Sciatic nerve (tissue), 2 donors: ENCODE measurements around the gene NPIPA7. TPM values are rescaled to one million over a fixed set of nuclear protein-coding genes. Genes with fewer than 3 reads are reported as not detected.
"Not testable (repeated sequence)": the region's sequence is repeated elsewhere in the genome, so short reads cannot be mapped to it uniquely, and the experiment has no call there.

Experiments
- ATAC-seq: fragments of 200-7000 bp; cut with Tn5 transposase; one replicate; pipeline ENCODE4 v1.9.1; 2020; ENCODE audit warnings: mild to moderate bottlenecking, moderate library complexity
- DNase-seq: peaks from one replicate; pipeline ENCODE4 v3.0.0-alpha.2; 2020; ENCODE audit warnings: low spot score
- intact Hi-C: fragments of 100-400 bp; cut with DNase I; formaldehyde crosslinking; loops from one replicate; pipeline ENCODE4 v1.14.2; 2022
- microRNA-seq: library from miRNA; unstranded; fragments of <30 nt; microRNA quantifications from one replicate; pipeline ENCODE4 v1.2.0, GENCODE V29; 2020
- total RNA-seq: library from RNA; stranded (reverse); fragmentation: NEBNext Ultra II Directional; extraction: Animal tissue kit (Norgen Biotek cat#: 25700); gene quantifications from one replicate; pipeline ENCODE4 v1.2.1, GENCODE V29; 2021
- donor health status: DM: no; HTN: no; CAD: no.
- donor health status: DM: no; HTN: no; CAD: no.

NPIPA7 gene
- total RNA-seq, 1 donor from 2014 or later: 17.6 TPM

- intact Hi-C loops, DNase-seq, ATAC-seq: not testable (repeated sequence)
These were observed 34.8 kb downstream of the NPIPA7 start for GRCh38 chr16:16413773-16414172.

DNA sequence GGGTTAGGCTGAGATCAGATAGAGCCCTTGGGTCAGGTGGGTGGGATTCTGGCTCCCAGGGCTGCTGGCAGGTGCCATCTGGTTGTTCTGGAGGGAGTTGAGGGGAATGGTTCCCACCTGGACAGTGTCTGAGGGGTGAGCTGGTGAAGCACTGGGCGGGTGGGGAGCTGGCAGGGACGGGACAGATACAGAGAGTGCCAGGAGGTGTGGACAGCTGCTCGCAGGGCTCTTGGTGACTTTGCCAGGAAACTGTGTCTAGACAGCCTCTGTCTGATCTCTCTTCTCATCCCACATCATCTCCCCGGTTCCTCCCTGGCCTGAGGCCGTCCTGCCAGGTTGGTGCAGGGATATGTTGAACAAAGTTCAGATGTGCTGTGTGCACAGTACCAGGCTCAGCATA, 38.1 kb downstream of the NPIPA7 start:
- intact Hi-C loops, ATAC-seq, DNase-seq: not testable (repeated sequence)

DNA sequence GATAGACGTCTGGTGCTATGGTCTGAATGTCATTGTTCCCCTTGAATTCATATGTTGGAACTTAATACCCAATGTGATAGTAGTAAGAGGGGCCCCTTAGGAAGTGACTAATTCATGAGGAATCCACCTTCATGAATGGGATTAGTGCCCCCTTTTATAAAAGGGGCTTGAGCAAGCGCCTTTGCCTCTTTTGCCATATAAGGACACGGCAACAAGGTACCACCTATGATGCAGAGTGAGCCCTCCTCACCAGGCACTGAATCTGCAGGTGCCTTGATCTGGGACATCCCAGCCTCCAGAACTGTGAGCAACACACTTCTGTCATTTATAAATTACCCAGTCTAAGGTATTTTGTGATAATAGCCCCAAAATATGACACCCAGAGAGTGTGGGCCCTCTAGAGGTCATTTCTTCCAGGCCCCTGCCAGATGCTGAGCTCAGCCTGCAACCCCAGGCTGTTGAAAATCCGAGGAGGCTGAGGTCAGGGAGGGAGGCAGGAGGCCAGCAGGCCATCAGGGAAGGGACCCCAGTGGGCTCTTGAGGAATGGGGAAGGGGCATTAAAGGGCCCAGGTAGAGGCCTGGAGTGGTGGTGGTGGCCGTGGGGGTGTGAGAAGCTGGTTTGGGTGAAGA, 39.1 kb downstream of the NPIPA7 start:
- ATAC-seq, intact Hi-C loops: not testable (repeated sequence)

DNA sequence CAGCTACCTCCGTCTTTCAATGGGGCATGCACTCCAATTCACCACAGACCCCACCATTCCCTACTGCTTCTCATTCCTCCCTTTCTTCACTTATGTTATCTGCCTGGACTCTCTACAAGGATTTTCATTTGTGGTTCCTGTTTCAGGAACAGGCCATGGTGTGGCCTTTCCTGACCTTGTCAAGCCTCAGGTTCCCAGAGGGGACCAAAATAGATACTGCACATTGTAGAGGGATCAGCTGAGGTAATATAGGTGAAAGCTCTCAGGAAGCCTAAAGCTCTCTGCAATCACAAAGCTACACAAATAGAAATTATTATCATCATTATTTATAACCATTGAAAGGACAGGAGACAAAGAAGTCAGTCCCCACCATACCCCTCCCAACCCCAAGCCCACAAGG, 41.6 kb downstream of the NPIPA7 start:
- DNase-seq, ATAC-seq, intact Hi-C loops: not testable (repeated sequence)

More for the DNA sequence above, 39.1 kb downstream of the NPIPA7 start:
- not testable (repeated sequence) for DNase-seq

GRCh38 chr16:16425146-16425545, 46.2 kb downstream of the NPIPA7 start:
- ATAC-seq, intact Hi-C loops, DNase-seq: not testable (repeated sequence)

GRCh38 chr16:16431135-16431534, 52.2 kb downstream of the NPIPA7 start:
- ATAC-seq, DNase-seq, intact Hi-C loops: not testable (repeated sequence)

- DNase-seq, intact Hi-C loops, ATAC-seq: not testable (repeated sequence)
These were observed 55.8 kb downstream of the NPIPA7 start for GRCh38 chr16:16434711-16435110.

- DNase-seq, ATAC-seq, intact Hi-C loops: not testable (repeated sequence)
These were observed 62.5 kb downstream of the NPIPA7 start for GRCh38 chr16:16441401-16441800.

Small RNAs within 50 kb of the gene (microRNA-seq; reads per million reads assigned to microRNA genes)
- not detected for gene MIR6511A3
- not detected for gene MIR6770-2

Other genes with a start within 250 kb of the NPIPA7 start
- 5.1 TPM for gene ABCC6, start 155.6 kb upstream of the NPIPA7 start, total RNA-seq
- 46.9 TPM for gene NOMO3, start 146.6 kb upstream of the NPIPA7 start, total RNA-seq